Mammary epithelial cell (primary cell): ENCODE results near the gene MUC5B.

Source experiments
- EZH2 ChIP-seq: IDR thresholded peaks from 2 replicates; pipeline ENCODE4 v1.6.1; 2012; ENCODE audit warnings: low read length, inconsistent platforms, borderline replicate concordance
- TF ChIP-seq, protein P1 (sequence below), 2 donors: IDR thresholded peaks in 1 of 2; conservative IDR thresholded peaks in 1 of 2; 2 replicates each; pipeline ENCODE4 v1.5.1; 2011 to 2012; ENCODE audit warnings: inconsistent platforms in 2 of 2, low read length in 2 of 2, mild to moderate bottlenecking in 2 of 2, control low read depth in 1 of 2, low read depth in 1 of 2; ENCODE audit not compliant: insufficient read depth in 1 of 2; ENCODE audit errors: extremely low read depth in 1 of 2

DNA sequence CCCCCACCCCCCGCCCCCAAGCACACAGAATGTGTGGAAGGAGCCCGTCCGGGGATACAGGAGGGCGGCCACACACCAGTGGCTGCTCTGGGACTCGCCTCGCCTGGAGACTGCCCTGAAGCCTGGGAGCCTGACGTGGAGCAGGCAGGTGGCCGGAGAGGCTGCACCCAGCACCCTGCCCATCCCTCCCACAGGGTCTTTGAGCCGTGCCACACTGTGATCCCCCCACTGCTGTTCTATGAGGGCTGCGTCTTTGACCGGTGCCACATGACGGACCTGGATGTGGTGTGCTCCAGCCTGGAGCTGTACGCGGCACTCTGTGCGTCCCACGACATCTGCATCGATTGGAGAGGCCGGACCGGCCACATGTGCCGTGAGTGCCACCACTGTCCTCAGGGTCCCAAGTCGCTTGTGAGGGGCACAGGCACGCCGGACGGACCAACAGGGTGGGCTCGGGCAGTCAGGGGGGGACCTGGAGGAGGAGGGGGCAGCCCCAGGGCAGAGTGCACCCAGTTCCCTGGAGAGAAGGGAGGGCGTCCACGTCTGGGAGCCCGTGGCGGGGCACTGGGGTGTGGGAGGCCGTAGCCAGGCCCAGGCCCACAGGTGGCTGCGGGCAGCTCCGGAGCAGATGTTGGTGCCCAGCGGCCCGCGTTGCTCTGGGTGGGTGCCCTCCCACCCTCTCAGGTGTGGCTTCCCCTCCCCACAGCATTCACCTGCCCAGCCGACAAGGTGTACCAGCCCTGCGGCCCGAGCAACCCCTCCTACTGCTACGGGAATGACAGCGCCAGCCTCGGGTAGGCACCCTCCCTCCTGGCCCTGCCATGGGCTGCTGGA is 27.0 kb upstream of the MUC5B start:
- TF ChIP-seq EZH2, result no peak
- TF ChIP-seq, protein P1, sequence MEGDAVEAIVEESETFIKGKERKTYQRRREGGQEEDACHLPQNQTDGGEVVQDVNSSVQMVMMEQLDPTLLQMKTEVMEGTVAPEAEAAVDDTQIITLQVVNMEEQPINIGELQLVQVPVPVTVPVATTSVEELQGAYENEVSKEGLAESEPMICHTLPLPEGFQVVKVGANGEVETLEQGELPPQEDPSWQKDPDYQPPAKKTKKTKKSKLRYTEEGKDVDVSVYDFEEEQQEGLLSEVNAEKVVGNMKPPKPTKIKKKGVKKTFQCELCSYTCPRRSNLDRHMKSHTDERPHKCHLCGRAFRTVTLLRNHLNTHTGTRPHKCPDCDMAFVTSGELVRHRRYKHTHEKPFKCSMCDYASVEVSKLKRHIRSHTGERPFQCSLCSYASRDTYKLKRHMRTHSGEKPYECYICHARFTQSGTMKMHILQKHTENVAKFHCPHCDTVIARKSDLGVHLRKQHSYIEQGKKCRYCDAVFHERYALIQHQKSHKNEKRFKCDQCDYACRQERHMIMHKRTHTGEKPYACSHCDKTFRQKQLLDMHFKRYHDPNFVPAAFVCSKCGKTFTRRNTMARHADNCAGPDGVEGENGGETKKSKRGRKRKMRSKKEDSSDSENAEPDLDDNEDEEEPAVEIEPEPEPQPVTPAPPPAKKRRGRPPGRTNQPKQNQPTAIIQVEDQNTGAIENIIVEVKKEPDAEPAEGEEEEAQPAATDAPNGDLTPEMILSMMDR (conservative IDR thresholded peaks at IDR 0.05 in 1 of 2, IDR thresholded peaks at IDR 0.05 in 1 of 2; ENCODE audit: extremely low read depth in 1 of 2, insufficient read depth in 1 of 2, low read depth in 1 of 2, low read length in 2 of 2), result no peak
